ENCODE data around the gene RPRD1B.

- TF ChIP-seq POLR2A (IDR thresholded peaks at IDR 0.05; ENCODE audit: low read depth, low read length) (no peak), CTCF (IDR thresholded peaks at IDR 0.05; ENCODE audit: extremely low read depth in 1 of 2, insufficient read depth in 1 of 2, low read depth in 1 of 2, low read length in 2 of 2) (no peak), POLR2AphosphoS5 (IDR thresholded peaks at IDR 0.05; ENCODE audit: insufficient read depth, low read depth, low read length) (no peak), JUN (IDR thresholded peaks at IDR 0.05; ENCODE audit: borderline replicate concordance, insufficient read depth, insufficient read length, low read depth) (no peak), FOS (IDR thresholded peaks at IDR 0.05; ENCODE audit: borderline replicate concordance, insufficient read depth, low read length) (no peak), EZH2 (IDR thresholded peaks at IDR 0.05; ENCODE audit: borderline replicate concordance, low read depth, low read length, severe bottlenecking) (no peak), MAX (IDR thresholded peaks at IDR 0.05; ENCODE audit: insufficient read depth, insufficient read length) (no peak), MYC (IDR thresholded peaks at IDR 0.05; ENCODE audit: low read depth, low read length) (no peak)
Observed at GRCh38 chr20:38111366-38112232, 78.1 kb downstream of the RPRD1B start.
